A673 (cell line): Measurements from ENCODE around the gene NBEA. TPM values are rescaled to one million over a fixed set of nuclear protein-coding genes. Genes with fewer than 3 reads are reported as not detected.

ENCODE experiments used
- BruUV-seq: library from RNA; stranded (reverse); fragments of 400-500 nt; replicated peaks from 2 replicates; lab custom pipeline; 2021; lab: Mats Ljungman, UMichigan
- CTCF ChIA-PET: fragments of 300-600 bp; sonication (Branson Sonifier 250); formaldehyde crosslinking; loops from one replicate; lab custom pipeline; 2022; ENCODE audit warnings: antibody characterized with exemption; lab: Charles Lee
- POLR2A ChIA-PET: fragments of 300-600 bp; sonication (Branson Sonifier 250); formaldehyde crosslinking; loops from one replicate; lab custom pipeline; 2022; ENCODE audit warnings: antibody characterized with exemption; ENCODE audit not compliant: low non-redundant PET; lab: Charles Lee
- DNase-seq: peaks from one replicate; pipeline ENCODE4 v3.0.0-alpha.2; 2015; ENCODE audit warnings: low spot score
- H3K27ac ChIP-seq: fragments of 200-600 bp; sonication (generic); 2 replicates; pipeline ENCODE4 v1.5.1; 2016; ENCODE audit warnings: mixed run types, low read depth, mild to moderate bottlenecking, mixed read lengths, antibody characterized with exemption, low read length; ENCODE audit not compliant: poor library complexity, severe bottlenecking
- H3K27me3 ChIP-seq: fragments of 200-600 bp; sonication (generic); replicated peaks from 2 replicates; pipeline ENCODE4 v1.6.1; 2017; ENCODE audit warnings: mixed run types, low read depth, mild to moderate bottlenecking, mixed read lengths, antibody characterized with exemption, low read length; ENCODE audit not compliant: insufficient read depth, poor library complexity
- H3K36me3 ChIP-seq: fragments of 200-600 bp; sonication (generic); 2 replicates; pipeline ENCODE4 v1.6.1; 2016; ENCODE audit warnings: mixed run types, mild to moderate bottlenecking, mixed read lengths, antibody characterized with exemption, low read length; ENCODE audit not compliant: insufficient read depth, poor library complexity, severe bottlenecking
- H3K4me1 ChIP-seq: fragments of 200-600 bp; sonication (generic); 2 replicates; pipeline ENCODE4 v1.6.1; 2017; ENCODE audit warnings: mixed run types, mild to moderate bottlenecking, mixed read lengths, antibody characterized with exemption, low read length; ENCODE audit not compliant: insufficient read depth, poor library complexity, severe bottlenecking
- H3K4me3 ChIP-seq: fragments of 200-600 bp; sonication (generic); 2 replicates; pipeline ENCODE4 v1.5.1; 2016; ENCODE audit warnings: low read depth, mixed run types, mild to moderate bottlenecking, mixed read lengths, low read length; ENCODE audit not compliant: poor library complexity, severe bottlenecking
- H3K9me3 ChIP-seq: fragments of 200-600 bp; sonication (generic); 2 replicates; pipeline ENCODE4 v1.6.1; 2016; ENCODE audit warnings: mixed run types, low read depth, mild to moderate bottlenecking, mixed read lengths, antibody characterized with exemption, low read length; ENCODE audit not compliant: poor library complexity, severe bottlenecking
- EZH2 ChIP-seq: fragments of 200-600 bp; sonication (generic); IDR thresholded peaks from 2 replicates; pipeline ENCODE4 v1.6.1; 2017; ENCODE audit warnings: borderline replicate concordance, low read depth, mild to moderate bottlenecking, mixed read lengths, antibody characterized with exemption, low read length; ENCODE audit not compliant: poor library complexity, severe bottlenecking
- intact Hi-C: fragments of 100-400 bp; cut with micrococcal nuclease; formaldehyde crosslinking; loops from one replicate; pipeline ENCODE4 v1.10.0; 2022; ENCODE audit not compliant: unreplicated experiment
- total RNA-seq: library from RNA; stranded (reverse); gene quantifications from 2 replicates; pipeline ENCODE4 v1.2.3, GENCODE V29; 2021
- TF ChIP-seq, protein P1 (sequence below): fragments of 300-800, 200-600 bp; sonication (generic); conservative IDR thresholded peaks from 2 replicates; pipeline ENCODE4 v1.5.1; 2017; ENCODE audit warnings: low read depth, mild to moderate bottlenecking, antibody characterized with exemption, low read length, moderate library complexity, mixed read lengths

The NBEA gene
- total RNA-seq, 1 experiment from 2014 or later = 4.2 TPM

DNA sequence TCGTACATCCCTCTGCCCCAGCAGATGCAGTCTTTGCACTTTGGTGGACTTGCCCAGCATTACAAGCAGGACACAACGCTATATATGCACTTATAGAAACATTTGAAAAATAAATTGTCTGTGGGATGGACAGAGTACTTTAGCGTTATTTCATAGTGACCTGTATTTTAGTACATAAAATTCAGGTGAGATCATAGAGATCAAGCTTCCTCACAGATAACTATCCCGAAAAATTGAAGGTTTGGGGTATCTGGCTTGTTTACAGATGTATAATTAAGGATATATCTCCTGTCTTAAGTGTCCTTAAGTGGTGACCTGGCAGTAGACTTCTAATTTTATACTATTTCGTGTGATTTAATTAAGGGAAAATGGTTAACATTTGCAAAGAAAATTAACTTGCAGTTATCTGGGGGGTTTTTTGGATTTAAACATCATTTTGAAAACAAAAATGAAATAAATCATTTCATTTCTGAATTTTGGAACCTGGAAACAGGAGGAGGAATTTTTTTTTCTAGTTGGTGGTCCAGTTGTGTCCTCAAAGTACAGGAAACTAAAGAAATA is 535.4 kb downstream of the NBEA start:
- no peak overlapping the region for H3K4me3 ChIP-seq
- no TSS peak for BruUV-seq
- TF ChIP-seq EZH2 = no peak
- TF ChIP-seq, protein P1, sequence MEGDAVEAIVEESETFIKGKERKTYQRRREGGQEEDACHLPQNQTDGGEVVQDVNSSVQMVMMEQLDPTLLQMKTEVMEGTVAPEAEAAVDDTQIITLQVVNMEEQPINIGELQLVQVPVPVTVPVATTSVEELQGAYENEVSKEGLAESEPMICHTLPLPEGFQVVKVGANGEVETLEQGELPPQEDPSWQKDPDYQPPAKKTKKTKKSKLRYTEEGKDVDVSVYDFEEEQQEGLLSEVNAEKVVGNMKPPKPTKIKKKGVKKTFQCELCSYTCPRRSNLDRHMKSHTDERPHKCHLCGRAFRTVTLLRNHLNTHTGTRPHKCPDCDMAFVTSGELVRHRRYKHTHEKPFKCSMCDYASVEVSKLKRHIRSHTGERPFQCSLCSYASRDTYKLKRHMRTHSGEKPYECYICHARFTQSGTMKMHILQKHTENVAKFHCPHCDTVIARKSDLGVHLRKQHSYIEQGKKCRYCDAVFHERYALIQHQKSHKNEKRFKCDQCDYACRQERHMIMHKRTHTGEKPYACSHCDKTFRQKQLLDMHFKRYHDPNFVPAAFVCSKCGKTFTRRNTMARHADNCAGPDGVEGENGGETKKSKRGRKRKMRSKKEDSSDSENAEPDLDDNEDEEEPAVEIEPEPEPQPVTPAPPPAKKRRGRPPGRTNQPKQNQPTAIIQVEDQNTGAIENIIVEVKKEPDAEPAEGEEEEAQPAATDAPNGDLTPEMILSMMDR = no peak
- ChIA-PET POLR2A (no interaction called here), CTCF (no interaction called here)
- no peaks in the 10 kb centered on the region for H3K4me1 ChIP-seq
- H3K9me3 ChIP-seq = no peaks in the 10 kb centered on the region
- H3K27me3 ChIP-seq = no peaks in the 10 kb centered on the region
- intact Hi-C loops = no loop called here
- DNase-seq = no peak
- H3K27ac ChIP-seq = no peak overlapping the region
- no peaks in the 10 kb centered on the region for H3K36me3 ChIP-seq

DNA sequence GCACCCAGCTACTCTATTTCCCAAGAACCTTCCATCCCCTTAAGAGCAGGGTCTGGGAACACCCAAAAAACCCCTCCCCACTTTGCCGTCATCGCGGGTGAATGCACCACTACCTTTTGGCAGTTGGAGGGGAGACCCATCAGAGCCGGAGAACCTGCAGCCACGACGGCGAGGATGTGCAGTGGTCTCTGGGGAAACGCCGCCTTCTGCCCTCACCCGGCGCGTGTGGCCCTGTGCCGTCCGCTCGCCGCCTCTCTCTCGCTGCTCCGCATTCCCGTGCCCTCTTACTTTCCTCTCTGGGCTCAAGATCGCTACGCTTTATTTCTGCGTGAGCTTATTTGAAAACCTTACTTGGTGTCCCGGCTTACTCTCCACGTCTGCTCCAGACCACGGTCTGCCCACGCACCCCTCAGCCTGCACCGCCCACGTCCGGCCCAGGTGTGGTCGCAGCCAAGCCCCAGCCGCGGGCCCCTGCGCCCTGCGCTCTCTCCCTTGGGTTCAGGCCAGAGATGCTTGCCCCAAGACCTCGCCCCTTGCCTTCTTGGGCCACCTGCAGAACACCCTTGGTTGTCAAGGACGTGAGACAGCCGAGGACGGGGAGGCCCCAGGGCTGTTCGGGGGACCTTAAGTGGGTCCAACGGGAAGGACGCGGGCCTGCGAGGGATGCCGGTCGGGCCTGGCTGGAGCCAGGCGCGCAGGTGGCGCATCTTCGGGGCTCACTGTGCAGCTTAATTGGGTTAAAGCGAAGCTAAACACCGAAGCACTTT is 536.4 kb downstream of the NBEA start:
- CTCF ChIA-PET = no interaction called here
- no peak for DNase-seq
- Histone ChIP-seq H3K27me3 (no peaks in the 10 kb centered on the region), H3K36me3 (no peaks in the 10 kb centered on the region), H3K4me3 (no peak overlapping the region), H3K27ac (no peak overlapping the region), H3K4me1 (no peaks in the 10 kb centered on the region), H3K9me3 (no peaks in the 10 kb centered on the region)
- BruUV-seq = no TSS peak
- no peak for TF ChIP-seq EZH2
- TF ChIP-seq, protein P1 = no peak
- POLR2A ChIA-PET = no interaction called here
- intact Hi-C loops = no loop called here

DNA sequence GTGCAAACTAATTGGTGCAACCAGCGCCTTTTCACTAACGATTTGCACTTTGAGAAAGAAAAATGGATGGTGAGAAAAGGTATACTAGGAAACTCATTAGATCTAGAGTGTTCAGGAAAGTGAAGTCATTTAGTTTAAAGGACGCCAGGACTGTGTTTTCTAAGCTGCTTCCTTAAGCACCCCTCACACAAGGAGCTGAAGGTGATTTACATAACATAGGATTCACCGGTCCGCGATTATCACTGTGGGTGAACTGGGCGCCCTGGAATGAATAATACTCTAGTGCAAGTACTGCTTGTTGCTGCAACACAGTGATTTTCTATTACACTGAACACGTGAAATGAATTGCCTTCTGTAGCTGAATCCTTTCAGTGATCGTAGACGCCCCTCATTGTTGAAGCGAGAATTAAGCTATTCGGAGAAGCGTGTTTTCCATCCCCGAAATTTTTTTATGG is 537.0 kb downstream of the NBEA start:
- Histone ChIP-seq H3K27ac (no peak overlapping the region), H3K36me3 (no peaks in the 10 kb centered on the region), H3K4me3 (no peak overlapping the region), H3K27me3 (no peaks in the 10 kb centered on the region), H3K4me1 (no peaks in the 10 kb centered on the region), H3K9me3 (no peaks in the 10 kb centered on the region)
- BruUV-seq = no TSS peak
- POLR2A ChIA-PET = no interaction called here
- DNase-seq = no peak
- TF ChIP-seq, protein P1 = no peak
- no peak for TF ChIP-seq EZH2
- intact Hi-C loops = no loop called here
- CTCF ChIA-PET = no interaction called here
